HG03442 (cell line): ENCODE data around the gene AKT3.

ENCODE experiments used
- ATAC-seq: cut with Tn5 transposase; IDR thresholded peaks from one replicate; pipeline ENCODE4 v1.9.1; 2021; ENCODE audit warnings: mild to moderate bottlenecking, moderate library complexity; ENCODE audit not compliant: unreplicated experiment

AKT3 gene

GRCh38 chr1:243441601-243442000 is 408.4 kb downstream of the AKT3 start:
- ATAC-seq: no peak

GRCh38 chr1:243440406-243440805 is 409.6 kb downstream of the AKT3 start:
- ATAC-seq: no peak

- no peak for ATAC-seq
Observed at GRCh38 chr1:243438815-243439214, 411.2 kb downstream of the AKT3 start.
